HG02973 (cell line): ENCODE results near the gene SERPINB2.

Experiments used
- ATAC-seq: cut with Tn5 transposase; IDR thresholded peaks from one replicate; pipeline ENCODE4 v1.9.1; 2021; ENCODE audit warnings: moderate library complexity; ENCODE audit not compliant: unreplicated experiment

Gene SERPINB2

GRCh38 chr18:63887424-63887823 lies at the start of gene SERPINB2:
TSS of gene SERPINB2 (plus strand) at chr18:63887705. CDS start at chr18:63891445, 3,740 bp downstream.
- ATAC-seq, result no peak

- no peak for ATAC-seq
Observed at GRCh38 chr18:63843008-63843407, 44.5 kb upstream of the SERPINB2 start.

- ATAC-seq, result peak; percentile 46
Observed at GRCh38 chr18:63844254-63844653, 43.3 kb upstream of the SERPINB2 start.

- peak; percentile 61 for ATAC-seq
Observed at GRCh38 chr18:63848159-63848558, 39.3 kb upstream of the SERPINB2 start.

GRCh38 chr18:63850020-63850419 lies 37.5 kb upstream of the SERPINB2 start:
- ATAC-seq, result no peak

GRCh38 chr18:63850636-63851035 lies 36.9 kb upstream of the SERPINB2 start:
- no peak for ATAC-seq

GRCh38 chr18:63858456-63858855 lies 29.0 kb upstream of the SERPINB2 start:
- no peak for ATAC-seq

- no peak for ATAC-seq
Observed at GRCh38 chr18:63859781-63860475, 27.6 kb upstream of the SERPINB2 start.

- ATAC-seq, result no peak
Observed at GRCh38 chr18:63860531-63860930, 27.0 kb upstream of the SERPINB2 start.

GRCh38 chr18:63867368-63868125 lies 20.0 kb upstream of the SERPINB2 start:
- no peak for ATAC-seq

- no peak for ATAC-seq
Observed at GRCh38 chr18:63868546-63868945, 19.0 kb upstream of the SERPINB2 start.

- ATAC-seq, result no peak
Observed at GRCh38 chr18:63869374-63869773, 18.1 kb upstream of the SERPINB2 start.

- ATAC-seq, result no peak
Observed at GRCh38 chr18:63869851-63870250, 17.7 kb upstream of the SERPINB2 start.

- ATAC-seq, result no peak
Observed at GRCh38 chr18:63871836-63872235, 15.7 kb upstream of the SERPINB2 start.

GRCh38 chr18:63872586-63872985 lies 14.9 kb upstream of the SERPINB2 start:
- ATAC-seq, result no peak

- ATAC-seq, result no peak
Observed at GRCh38 chr18:63878343-63878742, 9.2 kb upstream of the SERPINB2 start.

GRCh38 chr18:63878925-63879324 lies 8.6 kb upstream of the SERPINB2 start:
- ATAC-seq, result no peak

GRCh38 chr18:63879709-63880108 lies 7.8 kb upstream of the SERPINB2 start:
- no peak for ATAC-seq

- no peak for ATAC-seq
Observed at GRCh38 chr18:63881851-63882250, 5.7 kb upstream of the SERPINB2 start.

- no peak for ATAC-seq
Observed at GRCh38 chr18:63882333-63883141, 5.0 kb upstream of the SERPINB2 start.

GRCh38 chr18:63883617-63884016 lies 3.9 kb upstream of the SERPINB2 start:
- no peak for ATAC-seq
